Measurements from ENCODE around the gene ANK2. TPM values are rescaled to one million over a fixed set of nuclear protein-coding genes. Genes with fewer than 3 reads are reported as not detected.

ANK2 gene
- total and polyA plus RNA-seq, 4 donors: 1.1 to 61.2 (median 12.5) TPM

DNA sequence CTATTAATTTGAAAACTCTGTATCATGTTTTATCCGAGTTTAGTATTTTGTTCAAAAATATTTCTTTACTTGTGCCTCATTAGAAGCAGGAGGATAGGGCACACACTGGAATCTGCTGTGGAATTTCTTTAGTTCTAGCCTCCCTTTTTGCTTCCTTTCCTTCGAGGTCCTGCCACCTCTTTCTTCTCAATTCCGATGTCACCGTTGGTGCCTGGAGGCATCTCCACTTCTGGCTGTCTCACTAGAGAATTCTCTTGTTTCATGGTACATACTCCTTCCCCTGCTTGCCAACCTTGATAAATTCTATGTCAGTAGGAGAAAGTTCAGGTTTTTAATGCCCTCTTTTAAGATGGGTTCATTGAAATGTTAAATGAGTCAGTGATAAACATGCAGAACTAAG is 140.1 kb downstream of the ANK2 start:
- Histone ChIP-seq H3K4me1 (ENCODE audit: control insufficient read depth in 5 of 5, insufficient read depth in 5 of 5, low read length in 5 of 5) (peaks cover 0 to 5% (median 0%) of the 10 kb centered on the region in 5 donors), H3K9me3 (ENCODE audit: control insufficient read depth in 4 of 4, insufficient read depth in 3 of 4, low read length in 3 of 4) (no peaks in the 10 kb centered on the region), H3K27me3 (ENCODE audit: control insufficient read depth in 3 of 3, insufficient read depth in 3 of 3, low read length in 2 of 3) (no peaks in the 10 kb centered on the region), H3K4me3 (no peak overlapping the region), H3K9ac (ENCODE audit: insufficient read depth in 1 of 2, low read length in 2 of 2) (no peak overlapping the region), H3K27ac (ENCODE audit: low read depth in 1 of 2, low read length in 1 of 2) (no peak overlapping the region), H3K36me3 (ENCODE audit: control insufficient read depth in 4 of 4, insufficient read depth in 4 of 4, low read length in 4 of 4) (no peaks in the 10 kb centered on the region)
- no peak for ATAC-seq (ENCODE audit: insufficient read depth, low FRiP score)
- 81 to 89% methylated on average over 4 of the region's 4 CpGs for WGBS, 2 donors
- TF ChIP-seq, protein P1, sequence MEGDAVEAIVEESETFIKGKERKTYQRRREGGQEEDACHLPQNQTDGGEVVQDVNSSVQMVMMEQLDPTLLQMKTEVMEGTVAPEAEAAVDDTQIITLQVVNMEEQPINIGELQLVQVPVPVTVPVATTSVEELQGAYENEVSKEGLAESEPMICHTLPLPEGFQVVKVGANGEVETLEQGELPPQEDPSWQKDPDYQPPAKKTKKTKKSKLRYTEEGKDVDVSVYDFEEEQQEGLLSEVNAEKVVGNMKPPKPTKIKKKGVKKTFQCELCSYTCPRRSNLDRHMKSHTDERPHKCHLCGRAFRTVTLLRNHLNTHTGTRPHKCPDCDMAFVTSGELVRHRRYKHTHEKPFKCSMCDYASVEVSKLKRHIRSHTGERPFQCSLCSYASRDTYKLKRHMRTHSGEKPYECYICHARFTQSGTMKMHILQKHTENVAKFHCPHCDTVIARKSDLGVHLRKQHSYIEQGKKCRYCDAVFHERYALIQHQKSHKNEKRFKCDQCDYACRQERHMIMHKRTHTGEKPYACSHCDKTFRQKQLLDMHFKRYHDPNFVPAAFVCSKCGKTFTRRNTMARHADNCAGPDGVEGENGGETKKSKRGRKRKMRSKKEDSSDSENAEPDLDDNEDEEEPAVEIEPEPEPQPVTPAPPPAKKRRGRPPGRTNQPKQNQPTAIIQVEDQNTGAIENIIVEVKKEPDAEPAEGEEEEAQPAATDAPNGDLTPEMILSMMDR (IDR thresholded peaks at IDR 0.05; ENCODE audit: control extremely low read depth, extremely low read depth): no peak
- DNase-seq: no peak

DNA sequence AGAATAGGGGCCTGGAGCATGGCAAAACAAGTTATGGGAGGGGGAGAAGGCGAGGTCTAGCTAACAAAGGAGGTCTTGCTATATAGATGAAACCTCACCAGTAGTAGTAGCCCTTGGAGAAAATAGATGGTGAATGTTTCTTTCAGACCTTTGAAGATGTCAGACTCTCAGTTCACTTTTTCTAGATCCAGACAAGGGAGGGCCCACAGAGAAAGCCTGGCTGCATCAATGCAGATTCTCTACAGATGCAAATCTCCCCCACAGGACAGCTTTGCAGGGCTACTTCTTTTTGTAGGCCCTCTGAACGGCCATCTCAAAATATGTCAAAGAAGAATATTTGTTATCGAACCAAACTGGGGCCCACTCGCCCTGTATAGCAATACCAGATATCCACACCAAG is 159.7 kb downstream of the ANK2 start:
- TF ChIP-seq, protein P1 (IDR thresholded peaks at IDR 0.05; ENCODE audit: control extremely low read depth, extremely low read depth): no peak
- DNase-seq (no peak), ATAC-seq (ENCODE audit: insufficient read depth, low FRiP score) (no peak)
- Histone ChIP-seq H3K4me1 (ENCODE audit: control insufficient read depth in 5 of 5, insufficient read depth in 5 of 5, low read length in 5 of 5) (no peaks in the 10 kb centered on the region), H3K9me3 (ENCODE audit: control insufficient read depth in 4 of 4, insufficient read depth in 3 of 4, low read length in 3 of 4) (no peaks in the 10 kb centered on the region), H3K36me3 (ENCODE audit: control insufficient read depth in 4 of 4, insufficient read depth in 4 of 4, low read length in 4 of 4) (no peaks in the 10 kb centered on the region), H3K9ac (ENCODE audit: insufficient read depth in 1 of 2, low read length in 2 of 2) (no peak overlapping the region), H3K27ac (ENCODE audit: low read depth in 1 of 2, low read length in 1 of 2) (no peak overlapping the region), H3K27me3 (ENCODE audit: control insufficient read depth in 3 of 3, insufficient read depth in 3 of 3, low read length in 2 of 3) (no peaks in the 10 kb centered on the region), H3K4me3 (no peak overlapping the region)
- 78 to 80% methylated on average over 4 of the region's 4 CpGs for WGBS, 2 donors

DNA sequence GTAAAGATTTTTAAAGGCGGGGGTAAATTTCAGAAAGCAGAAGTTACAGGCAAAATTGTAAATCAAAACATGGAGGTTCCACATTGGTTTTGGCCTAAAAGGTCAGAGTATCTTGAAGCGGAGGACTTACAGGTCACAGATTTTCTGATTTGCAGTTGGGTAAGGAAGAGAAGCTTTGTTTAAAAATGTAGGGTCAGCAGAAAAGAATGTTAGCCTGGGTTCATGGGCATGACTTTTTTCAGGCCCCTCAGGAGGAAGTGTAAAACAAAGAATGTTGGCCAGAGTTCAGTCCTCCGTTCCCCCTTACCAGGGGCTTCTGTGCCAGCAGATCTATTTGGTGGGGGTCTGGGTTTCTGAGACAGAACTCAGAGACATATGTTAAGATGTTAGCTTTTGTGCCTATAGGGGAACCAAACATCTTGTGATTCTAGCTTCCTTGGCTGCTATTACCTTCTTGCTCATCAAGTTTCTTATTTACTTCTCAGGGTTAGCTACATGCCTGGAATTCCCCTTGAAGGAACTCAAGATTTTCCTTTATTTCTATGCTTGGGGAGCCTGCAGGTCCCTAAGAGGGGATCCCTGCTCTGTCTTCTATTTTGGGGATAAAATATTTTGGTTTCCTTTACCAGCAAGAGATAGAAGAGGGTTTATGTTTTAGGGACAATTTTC is 160.3 kb downstream of the ANK2 start:
- TF ChIP-seq, protein P1 (IDR thresholded peaks at IDR 0.05; ENCODE audit: control extremely low read depth, extremely low read depth): no peak
- H3K36me3 ChIP-seq (ENCODE audit: control insufficient read depth in 4 of 4, insufficient read depth in 4 of 4, low read length in 4 of 4): no peaks in the 10 kb centered on the region
- no peak overlapping the region for H3K9ac ChIP-seq (ENCODE audit: insufficient read depth in 1 of 2, low read length in 2 of 2)
- WGBS, 2 donors: 70 to 76% methylated on average over 3 of the region's 3 CpGs
- no peak for ATAC-seq (ENCODE audit: insufficient read depth, low FRiP score)
- no peaks in the 10 kb centered on the region for H3K4me1 ChIP-seq (ENCODE audit: control insufficient read depth in 5 of 5, insufficient read depth in 5 of 5, low read length in 5 of 5)
- H3K27me3 ChIP-seq (ENCODE audit: control insufficient read depth in 3 of 3, insufficient read depth in 3 of 3, low read length in 2 of 3): no peaks in the 10 kb centered on the region
- no peaks in the 10 kb centered on the region for H3K9me3 ChIP-seq (ENCODE audit: control insufficient read depth in 4 of 4, insufficient read depth in 3 of 4, low read length in 3 of 4)
- H3K4me3 ChIP-seq: no peak overlapping the region
- no peak overlapping the region for H3K27ac ChIP-seq (ENCODE audit: low read depth in 1 of 2, low read length in 1 of 2)
- DNase-seq: peak in 1 of 3 donors; percentile 6

DNA sequence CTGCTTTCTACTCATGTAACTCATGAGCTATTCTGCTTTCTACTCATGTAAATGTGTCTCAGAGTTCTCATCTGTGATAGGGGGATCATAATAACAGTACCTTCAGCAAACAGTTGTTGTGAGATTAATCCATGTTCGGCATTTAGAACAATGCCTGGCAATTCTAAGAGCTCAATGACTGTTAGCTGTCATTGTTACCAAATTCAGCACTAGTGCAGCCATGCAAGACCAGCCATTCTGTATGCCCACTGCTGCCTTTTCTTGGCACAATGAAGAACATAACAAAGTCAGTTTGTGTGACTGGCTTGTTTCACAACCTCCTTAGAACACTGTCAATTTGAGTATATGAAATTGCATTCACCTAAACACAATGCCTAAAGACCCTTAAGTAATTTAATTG is 163.2 kb downstream of the ANK2 start:
- Histone ChIP-seq H3K4me3 (no peak overlapping the region), H3K27ac (ENCODE audit: low read depth in 1 of 2, low read length in 1 of 2) (no peak overlapping the region), H3K4me1 (ENCODE audit: control insufficient read depth in 5 of 5, insufficient read depth in 5 of 5, low read length in 5 of 5) (no peaks in the 10 kb centered on the region), H3K36me3 (ENCODE audit: control insufficient read depth in 4 of 4, insufficient read depth in 4 of 4, low read length in 4 of 4) (no peaks in the 10 kb centered on the region), H3K27me3 (ENCODE audit: control insufficient read depth in 3 of 3, insufficient read depth in 3 of 3, low read length in 2 of 3) (no peaks in the 10 kb centered on the region), H3K9ac (ENCODE audit: insufficient read depth in 1 of 2, low read length in 2 of 2) (no peak overlapping the region), H3K9me3 (ENCODE audit: control insufficient read depth in 4 of 4, insufficient read depth in 3 of 4, low read length in 3 of 4) (no peaks in the 10 kb centered on the region)
- TF ChIP-seq, protein P1 (IDR thresholded peaks at IDR 0.05; ENCODE audit: control extremely low read depth, extremely low read depth): no peak
- DNase-seq (no peak), ATAC-seq (ENCODE audit: insufficient read depth, low FRiP score) (no peak)
- 89 to 93% methylated on average over 1 of the region's 1 CpG for WGBS, 2 donors
